Measurements from ENCODE around the gene PPP1R2.

- TF ChIP-seq, protein P1, sequence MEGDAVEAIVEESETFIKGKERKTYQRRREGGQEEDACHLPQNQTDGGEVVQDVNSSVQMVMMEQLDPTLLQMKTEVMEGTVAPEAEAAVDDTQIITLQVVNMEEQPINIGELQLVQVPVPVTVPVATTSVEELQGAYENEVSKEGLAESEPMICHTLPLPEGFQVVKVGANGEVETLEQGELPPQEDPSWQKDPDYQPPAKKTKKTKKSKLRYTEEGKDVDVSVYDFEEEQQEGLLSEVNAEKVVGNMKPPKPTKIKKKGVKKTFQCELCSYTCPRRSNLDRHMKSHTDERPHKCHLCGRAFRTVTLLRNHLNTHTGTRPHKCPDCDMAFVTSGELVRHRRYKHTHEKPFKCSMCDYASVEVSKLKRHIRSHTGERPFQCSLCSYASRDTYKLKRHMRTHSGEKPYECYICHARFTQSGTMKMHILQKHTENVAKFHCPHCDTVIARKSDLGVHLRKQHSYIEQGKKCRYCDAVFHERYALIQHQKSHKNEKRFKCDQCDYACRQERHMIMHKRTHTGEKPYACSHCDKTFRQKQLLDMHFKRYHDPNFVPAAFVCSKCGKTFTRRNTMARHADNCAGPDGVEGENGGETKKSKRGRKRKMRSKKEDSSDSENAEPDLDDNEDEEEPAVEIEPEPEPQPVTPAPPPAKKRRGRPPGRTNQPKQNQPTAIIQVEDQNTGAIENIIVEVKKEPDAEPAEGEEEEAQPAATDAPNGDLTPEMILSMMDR (conservative IDR thresholded peaks at IDR 0.05): no peak
- no peak for TF ChIP-seq ZFX (IDR thresholded peaks at IDR 0.05)
Measured at GRCh38 chr3:195565716-195566115, 22.6 kb upstream of the PPP1R2 start.

All from C4-2B (cell line).